Colonic mucosa (tissue), 4 donors: ENCODE measurements around the gene CAMK1. TPM values are rescaled to one million over a fixed set of nuclear protein-coding genes. Genes with fewer than 3 reads are reported as not detected.

ENCODE experiments used
- DNase-seq: peaks from one replicate; pipeline ENCODE4 v3.0.0-alpha.2; 2020
- H3K27ac ChIP-seq: fragments of 200-600 bp; one replicate; pipeline ENCODE4 v1.8.0; 2021
- H3K27me3 ChIP-seq: fragments of 200-600 bp; one replicate; pipeline ENCODE4 v1.8.0; 2021
- H3K36me3 ChIP-seq: fragments of 200-600 bp; one replicate; pipeline ENCODE4 v1.8.0; 2021
- H3K4me1 ChIP-seq: fragments of 200-600 bp; one replicate; pipeline ENCODE4 v1.8.0; 2021; ENCODE audit warnings: mild to moderate bottlenecking
- H3K4me3 ChIP-seq: fragments of 200-600 bp; one replicate; pipeline ENCODE4 v1.8.0; 2021
- H3K9ac ChIP-seq, 2 donors: one replicate each; pipeline ENCODE4 v1.7.0; 2013; ENCODE audit warnings: control low read depth in 2 of 2, low read depth in 2 of 2, low read length in 2 of 2
- H3K9me3 ChIP-seq: fragments of 200-600 bp; one replicate; pipeline ENCODE4 v1.8.0; 2021
- intact Hi-C: fragments of 100-400 bp; cut with DNase I; formaldehyde crosslinking; loops from one replicate; pipeline ENCODE4 v1.14.1; 2022
- total RNA-seq, 2 donors: library from RNA; stranded (reverse); fragmentation: NEBNext Ultra II Directional in 1 of 2; extraction: Animal tissue kit (Norgen Biotek cat#: 25700) in 1 of 2; gene quantifications; one replicate each; pipeline ENCODE4 v1.2.1, GENCODE V29; 2021
- TF ChIP-seq, protein P1 (sequence below): fragments of 200-600 bp; IDR thresholded peaks from one replicate; pipeline ENCODE4 v1.8.0; 2022; ENCODE audit warnings: antibody characterized with exemption, mild to moderate bottlenecking
- donor health status: healthy.
- donor health status: DM: no; HTN: no; CAD: no.
- donor health status: DM: no; HTN: no; CAD: no.

CAMK1 gene
- total RNA-seq, 2 donors from 2014 or later: 7.8 to 16.5 TPM

DNA sequence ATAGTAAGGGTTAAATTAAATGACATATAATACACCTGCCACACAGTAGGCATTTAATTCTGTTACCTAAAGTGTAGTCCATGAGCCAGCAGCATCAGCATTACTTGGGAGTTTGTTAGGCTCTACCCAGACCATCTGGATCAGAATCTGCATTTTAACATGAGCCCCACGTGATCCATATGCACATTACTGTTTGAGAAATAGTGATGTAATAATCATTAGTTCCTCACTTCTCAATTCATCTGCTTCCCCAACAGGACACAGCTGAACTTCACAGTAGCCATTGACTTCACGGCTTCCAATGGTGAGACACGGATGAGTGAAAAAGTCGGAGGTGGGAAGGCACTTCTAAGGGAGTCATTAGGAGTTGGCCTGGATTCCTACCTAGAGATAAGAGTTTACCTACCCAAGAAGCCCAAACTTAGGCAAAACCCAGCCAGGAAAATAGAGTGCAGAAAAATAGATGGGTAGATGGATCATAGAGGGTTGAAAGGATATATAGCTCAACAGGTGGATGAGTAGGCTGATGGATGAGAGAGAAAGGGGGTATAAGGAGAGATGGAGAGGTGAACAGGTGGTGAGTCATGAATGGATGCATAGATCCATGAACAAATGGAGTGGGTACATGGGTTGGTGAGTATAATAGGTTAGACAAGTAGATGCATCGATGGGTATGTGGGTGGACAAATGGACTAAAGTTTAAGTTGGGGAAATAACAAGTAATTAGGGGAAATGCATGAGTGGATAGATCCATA, 52.8 kb downstream of the CAMK1 start:
- intact Hi-C loops: no loop called here
- TF ChIP-seq, protein P1, sequence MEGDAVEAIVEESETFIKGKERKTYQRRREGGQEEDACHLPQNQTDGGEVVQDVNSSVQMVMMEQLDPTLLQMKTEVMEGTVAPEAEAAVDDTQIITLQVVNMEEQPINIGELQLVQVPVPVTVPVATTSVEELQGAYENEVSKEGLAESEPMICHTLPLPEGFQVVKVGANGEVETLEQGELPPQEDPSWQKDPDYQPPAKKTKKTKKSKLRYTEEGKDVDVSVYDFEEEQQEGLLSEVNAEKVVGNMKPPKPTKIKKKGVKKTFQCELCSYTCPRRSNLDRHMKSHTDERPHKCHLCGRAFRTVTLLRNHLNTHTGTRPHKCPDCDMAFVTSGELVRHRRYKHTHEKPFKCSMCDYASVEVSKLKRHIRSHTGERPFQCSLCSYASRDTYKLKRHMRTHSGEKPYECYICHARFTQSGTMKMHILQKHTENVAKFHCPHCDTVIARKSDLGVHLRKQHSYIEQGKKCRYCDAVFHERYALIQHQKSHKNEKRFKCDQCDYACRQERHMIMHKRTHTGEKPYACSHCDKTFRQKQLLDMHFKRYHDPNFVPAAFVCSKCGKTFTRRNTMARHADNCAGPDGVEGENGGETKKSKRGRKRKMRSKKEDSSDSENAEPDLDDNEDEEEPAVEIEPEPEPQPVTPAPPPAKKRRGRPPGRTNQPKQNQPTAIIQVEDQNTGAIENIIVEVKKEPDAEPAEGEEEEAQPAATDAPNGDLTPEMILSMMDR: no peak
- Histone ChIP-seq H3K36me3 (no peaks in the 10 kb centered on the region), H3K4me1 (no peaks in the 10 kb centered on the region), H3K27ac (no peak overlapping the region), H3K9me3 (no peaks in the 10 kb centered on the region), H3K4me3 (no peak overlapping the region), H3K27me3 (no peaks in the 10 kb centered on the region), H3K9ac (no peak overlapping the region)
- DNase-seq: no peak

DNA sequence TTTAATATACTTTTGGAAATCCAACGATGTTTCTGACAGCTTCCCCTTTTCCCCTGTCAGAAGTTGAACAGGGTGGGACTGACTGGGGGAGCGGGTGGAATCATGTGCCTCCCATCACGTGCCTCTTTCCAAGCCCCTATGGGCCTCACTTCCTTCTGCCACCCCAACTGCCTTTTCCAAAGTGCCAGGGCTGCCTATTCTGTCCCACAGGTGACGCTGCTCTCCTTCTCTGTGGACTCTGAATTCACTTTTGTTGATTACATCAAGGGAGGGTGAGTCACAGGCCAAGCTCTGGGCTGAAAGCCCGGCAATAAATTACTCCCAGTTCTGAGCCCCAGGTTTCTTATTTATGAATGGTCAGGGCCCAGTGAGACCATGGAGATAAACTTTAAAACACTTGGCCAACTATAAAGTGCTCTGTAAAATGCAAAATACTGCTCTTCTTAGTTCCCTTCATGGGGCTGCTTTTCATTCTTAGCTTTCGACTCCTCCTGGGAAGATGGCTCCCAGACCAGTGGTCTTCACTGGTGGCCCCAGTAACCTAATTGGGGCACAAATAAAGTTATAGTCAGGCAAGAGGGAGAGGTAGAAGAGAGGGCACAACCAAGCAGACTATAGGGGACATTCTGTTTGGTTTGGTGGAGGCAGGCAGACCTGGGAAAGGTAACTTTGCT, 53.8 kb downstream of the CAMK1 start:
- H3K4me3 ChIP-seq: no peak overlapping the region
- H3K27ac ChIP-seq: no peak overlapping the region
- no peaks in the 10 kb centered on the region for H3K9me3 ChIP-seq
- no peaks in the 10 kb centered on the region for H3K36me3 ChIP-seq
- TF ChIP-seq, protein P1: peak; percentile 53
- no peak overlapping the region for H3K9ac ChIP-seq
- DNase-seq: peak; percentile 63
- intact Hi-C loops: no loop called here
- H3K27me3 ChIP-seq: no peaks in the 10 kb centered on the region
- H3K4me1 ChIP-seq: no peaks in the 10 kb centered on the region

DNA sequence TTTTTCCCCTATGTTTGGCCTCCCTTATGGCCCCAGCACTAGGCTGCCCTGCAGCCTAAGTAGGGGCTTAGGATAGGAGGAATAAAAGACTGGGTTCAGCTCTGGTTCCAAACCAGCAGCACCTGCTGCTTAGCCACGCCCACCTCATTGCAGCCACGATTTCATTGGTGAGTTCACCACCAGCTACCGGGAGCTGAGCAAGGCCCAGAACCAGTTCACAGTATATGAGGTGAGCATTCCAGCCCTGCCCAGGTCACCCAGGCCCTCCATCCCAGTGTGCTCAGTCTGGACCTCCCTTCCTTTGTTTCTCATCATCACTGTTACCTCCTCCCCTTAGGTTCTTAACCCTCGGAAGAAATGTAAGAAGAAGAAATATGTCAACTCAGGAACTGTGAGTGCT, 54.6 kb downstream of the CAMK1 start:
- Histone ChIP-seq H3K27ac (no peak overlapping the region), H3K27me3 (no peaks in the 10 kb centered on the region), H3K4me1 (no peaks in the 10 kb centered on the region), H3K36me3 (no peaks in the 10 kb centered on the region), H3K9me3 (no peaks in the 10 kb centered on the region), H3K4me3 (no peak overlapping the region), H3K9ac (no peak overlapping the region)
- intact Hi-C loops: no loop called here
- DNase-seq: peak; percentile 38
- TF ChIP-seq, protein P1: no peak

DNA sequence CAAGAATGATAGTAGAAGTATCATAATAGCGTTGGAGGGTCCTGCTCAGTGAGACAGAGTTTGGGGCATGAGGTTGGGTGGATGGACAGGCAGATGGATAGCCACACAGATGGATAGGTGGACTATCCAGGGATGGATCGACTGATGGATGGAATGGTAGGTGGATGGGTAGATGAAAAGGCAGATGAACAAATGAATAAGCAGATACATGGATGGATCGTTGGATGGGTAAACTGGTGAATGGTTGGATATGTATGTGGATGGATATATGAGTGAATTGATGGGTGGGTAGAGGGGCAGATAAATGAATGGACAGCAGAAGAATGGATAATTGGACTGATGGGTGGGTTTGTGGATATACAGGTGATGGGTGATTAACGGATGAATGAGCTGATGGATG, 56.6 kb downstream of the CAMK1 start:
- DNase-seq: no peak
- no peaks in the 10 kb centered on the region for H3K4me1 ChIP-seq
- H3K36me3 ChIP-seq: no peaks in the 10 kb centered on the region
- H3K9ac ChIP-seq: no peak overlapping the region
- no peaks in the 10 kb centered on the region for H3K9me3 ChIP-seq
- intact Hi-C loops: no loop called here
- TF ChIP-seq, protein P1: no peak
- no peak overlapping the region for H3K27ac ChIP-seq
- no peak overlapping the region for H3K4me3 ChIP-seq
- no peaks in the 10 kb centered on the region for H3K27me3 ChIP-seq

DNA sequence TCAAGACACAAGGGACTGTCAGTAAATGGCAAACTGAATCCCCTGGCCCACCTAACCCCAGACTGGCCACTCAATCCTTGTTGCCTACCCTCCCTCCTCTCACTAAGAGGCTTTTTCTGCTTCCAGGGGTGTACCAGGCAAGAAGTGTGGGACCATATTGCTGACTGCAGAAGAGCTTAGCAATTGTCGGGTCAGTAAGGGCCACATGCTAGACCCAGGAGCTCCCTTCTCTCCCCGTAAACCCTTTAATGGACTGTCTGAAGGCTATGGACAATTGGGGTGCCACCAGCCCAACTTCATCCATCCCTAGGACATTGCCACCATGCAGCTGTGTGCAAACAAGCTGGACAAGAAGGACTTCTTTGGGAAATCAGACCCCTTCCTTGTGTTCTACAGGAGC, 57.3 kb downstream of the CAMK1 start:
- intact Hi-C loops: no loop called here
- no peaks in the 10 kb centered on the region for H3K27me3 ChIP-seq

More for the DNA sequence above, 57.3 kb downstream of the CAMK1 start:
- no peak overlapping the region for H3K9ac ChIP-seq
- no peak for DNase-seq
- no peaks in the 10 kb centered on the region for H3K4me1 ChIP-seq
- H3K27ac ChIP-seq: no peak overlapping the region
- H3K9me3 ChIP-seq: no peaks in the 10 kb centered on the region
- TF ChIP-seq, protein P1: no peak
- H3K36me3 ChIP-seq: no peaks in the 10 kb centered on the region
- no peak overlapping the region for H3K4me3 ChIP-seq
